Neural crest cell (in vitro differentiated cells): ENCODE data around the gene STAC2. TPM values are rescaled to one million over a fixed set of nuclear protein-coding genes. Genes with fewer than 3 reads are reported as not detected.
A peak's percentile ranks its signal among the peaks of the same experiment; 100 is the strongest.

ENCODE experiments used
- DNase-seq: peaks from one replicate; pipeline ENCODE4 v3.0.0; 2021; ENCODE audit warnings: low read depth, mixed read lengths, low spot score
- H3K27ac Mint-ChIP-seq: one replicate; pipeline ENCODE4 v1.8.0; 2021; ENCODE audit warnings: mild to moderate bottlenecking, mixed read lengths; ENCODE audit not compliant: unreplicated experiment
- H3K27me3 Mint-ChIP-seq: 2 replicates; pipeline ENCODE4 v1.8.0; 2021; ENCODE audit warnings: low read depth, mild to moderate bottlenecking, mixed read lengths
- H3K36me3 Mint-ChIP-seq: 2 replicates; pipeline ENCODE4 v1.8.0; 2021; ENCODE audit warnings: low read depth, mild to moderate bottlenecking, mixed read lengths
- H3K4me1 Mint-ChIP-seq: 2 replicates; pipeline ENCODE4 v1.8.0; 2021; ENCODE audit warnings: mixed read lengths
- H3K4me3 Mint-ChIP-seq: one replicate; pipeline ENCODE4 v1.8.0; 2021; ENCODE audit warnings: mild to moderate bottlenecking, mixed read lengths
- H3K9me3 Mint-ChIP-seq: 2 replicates; pipeline ENCODE4 v1.8.0; 2021; ENCODE audit warnings: mixed read lengths
- CTCF ChIP-seq: fragments of 200-600 bp; sonication (generic); conservative IDR thresholded peaks from 2 replicates; pipeline ENCODE4 v1.5.0; 2021; ENCODE audit warnings: antibody characterized with exemption, mild to moderate bottlenecking
- total RNA-seq: library from RNA; stranded (reverse); gene quantifications from 2 replicates; pipeline ENCODE4 v1.2.1, GENCODE V29; 2021

The STAC2 gene
- total RNA-seq, 1 donor from 2014 or later: 1.0 TPM

- H3K9me3 Mint-ChIP-seq: no peaks in the 10 kb centered on the region
- peaks cover 31% of the 10 kb centered on the region for H3K27me3 Mint-ChIP-seq
- no peak overlapping the region for H3K4me3 Mint-ChIP-seq
- H3K36me3 Mint-ChIP-seq: no peaks in the 10 kb centered on the region
- TF ChIP-seq CTCF: no peak
- H3K4me1 Mint-ChIP-seq: peaks cover 24% of the 10 kb centered on the region
- DNase-seq: no peak
- H3K27ac Mint-ChIP-seq: peak overlapping the region; percentile 50
Measured at GRCh38 chr17:39231091-39231561, 5.4 kb upstream of the STAC2 start.

GRCh38 chr17:39230361-39230760, 4.6 kb upstream of the STAC2 start:
- H3K36me3 Mint-ChIP-seq: no peaks in the 10 kb centered on the region
- no peak overlapping the region for H3K4me3 Mint-ChIP-seq

GRCh38 chr17:39229274-39229913, 3.6 kb upstream of the STAC2 start:
- Mint-ChIP-seq H3K4me3 (peak overlapping the region; percentile 38), H3K27ac (no peak overlapping the region), H3K9me3 (no peaks in the 10 kb centered on the region), H3K36me3 (no peaks in the 10 kb centered on the region), H3K27me3 (peaks cover 42% of the 10 kb centered on the region), H3K4me1 (peaks cover 28% of the 10 kb centered on the region)
- TF ChIP-seq CTCF: no peak
- DNase-seq: no peak

More at GRCh38 chr17:39230361-39230760, 4.6 kb upstream of the STAC2 start:
- Mint-ChIP-seq H3K27me3 (peaks cover 35% of the 10 kb centered on the region), H3K9me3 (no peaks in the 10 kb centered on the region), H3K4me1 (peaks cover 28% of the 10 kb centered on the region), H3K27ac (no peak overlapping the region)
- no peak for TF ChIP-seq CTCF
- no peak for DNase-seq

- no peak overlapping the region for H3K4me3 Mint-ChIP-seq
- peaks cover 61% of the 10 kb centered on the region for H3K27me3 Mint-ChIP-seq
- H3K27ac Mint-ChIP-seq: no peak overlapping the region
Measured at GRCh38 chr17:39227364-39227919, 1.7 kb upstream of the STAC2 start.

GRCh38 chr17:39225959-39226683, 376 bp upstream of the STAC2 start:
- Mint-ChIP-seq H3K27ac (no peak overlapping the region), H3K9me3 (no peaks in the 10 kb centered on the region), H3K4me3 (peak overlapping the region; percentile 81), H3K27me3 (peaks cover 57% of the 10 kb centered on the region), H3K36me3 (no peaks in the 10 kb centered on the region), H3K4me1 (peaks cover 16% of the 10 kb centered on the region)
- DNase-seq: peak; percentile 91
- no peak for TF ChIP-seq CTCF

More at GRCh38 chr17:39227364-39227919, 1.7 kb upstream of the STAC2 start:
- Mint-ChIP-seq H3K36me3 (no peaks in the 10 kb centered on the region), H3K4me1 (peaks cover 28% of the 10 kb centered on the region), H3K9me3 (no peaks in the 10 kb centered on the region)
- DNase-seq: no peak
- TF ChIP-seq CTCF: no peak
